Urinary bladder (tissue), 4 donors: ENCODE measurements around the gene KDM7A. TPM values are rescaled to one million over a fixed set of nuclear protein-coding genes. Genes with fewer than 3 reads are reported as not detected.

ENCODE experiments used
- DNase-seq: peaks from one replicate; pipeline ENCODE4 v3.0.0-alpha.2; 2015; ENCODE audit errors: extremely low spot score
- H3K27ac ChIP-seq: one replicate; pipeline ENCODE4 v1.5.1; 2013; ENCODE audit warnings: low read depth, mild to moderate bottlenecking, moderate library complexity
- H3K36me3 ChIP-seq: one replicate; pipeline ENCODE4 v1.6.1; 2013; ENCODE audit warnings: mild to moderate bottlenecking, moderate library complexity; ENCODE audit not compliant: insufficient read depth
- H3K4me1 ChIP-seq: one replicate; pipeline ENCODE4 v1.6.1; 2013; ENCODE audit warnings: mild to moderate bottlenecking, moderate library complexity; ENCODE audit not compliant: insufficient read depth
- H3K4me3 ChIP-seq: one replicate; pipeline ENCODE4 v1.5.1; 2013; ENCODE audit warnings: low read depth, low read length
- WGBS: extraction: QIAGEN DNeasy Blood & Tissue Kit; methylation state at CpG from one replicate; pipeline ENCODE4 v1.1.7; 2013; 5-methylcytosine and 5-hydroxymethylcytosine counted together
- polyA plus RNA-seq: library from polyadenylated mRNA; stranded (reverse); fragments of 200-250 nt; gene quantifications from one replicate; pipeline ENCODE4 v1.2.3, GENCODE V29; 2013
- total RNA-seq: library from RNA; depleted of rRNA; stranded (reverse); fragments of >200 nt; gene quantifications from one replicate; pipeline ENCODE4 v1.2.3, GENCODE V29; 2014
- donor health status: healthy with polysubstance abuse.
- donor health status: healthy.

KDM7A gene
- total and polyA plus RNA-seq, 2 donors, result 5.7 to 13.9 TPM

GRCh38 chr7:140058517-140058916 lies 118.3 kb downstream of the KDM7A start:
- Histone ChIP-seq H3K36me3 (peaks cover 2% of the 10 kb centered on the region), H3K4me3 (no peak overlapping the region), H3K27ac (no peak overlapping the region), H3K4me1 (no peaks in the 10 kb centered on the region)
- WGBS, result 74% methylated on average over 7 of the region's 7 CpGs
- no peak for DNase-seq

GRCh38 chr7:140057143-140057535 lies 119.6 kb downstream of the KDM7A start:
- no peak overlapping the region for H3K4me3 ChIP-seq
- H3K36me3 ChIP-seq, result peaks cover 2% of the 10 kb centered on the region
- no peaks in the 10 kb centered on the region for H3K4me1 ChIP-seq
- WGBS, result 97% methylated on average over 3 of the region's 3 CpGs
- H3K27ac ChIP-seq, result no peak overlapping the region
- DNase-seq, result no peak

- Histone ChIP-seq H3K27ac (no peak overlapping the region), H3K36me3 (peaks cover 2% of the 10 kb centered on the region), H3K4me3 (no peak overlapping the region), H3K4me1 (no peaks in the 10 kb centered on the region)
- no peak for DNase-seq
- 95% methylated on average over 5 of the region's 5 CpGs for WGBS
These were observed 120.2 kb downstream of the KDM7A start for GRCh38 chr7:140056431-140057142.

- 96% methylated on average over 2 of the region's 2 CpGs for WGBS
- peaks cover 2% of the 10 kb centered on the region for H3K36me3 ChIP-seq
- H3K27ac ChIP-seq, result no peak overlapping the region
- H3K4me1 ChIP-seq, result no peaks in the 10 kb centered on the region
- no peak overlapping the region for H3K4me3 ChIP-seq
- no peak for DNase-seq
These were observed 121.0 kb downstream of the KDM7A start for GRCh38 chr7:140055833-140056232.

GRCh38 chr7:140054751-140055150 lies 122.0 kb downstream of the KDM7A start:
- no peaks in the 10 kb centered on the region for H3K4me1 ChIP-seq
- H3K4me3 ChIP-seq, result no peak overlapping the region
- peaks cover 2% of the 10 kb centered on the region for H3K36me3 ChIP-seq
- H3K27ac ChIP-seq, result no peak overlapping the region
- DNase-seq, result no peak
- 78% methylated on average over 4 of the region's 4 CpGs for WGBS

GRCh38 chr7:140053812-140054539 lies 122.8 kb downstream of the KDM7A start:
- no peaks in the 10 kb centered on the region for H3K4me1 ChIP-seq
- no peak for DNase-seq
- WGBS, result 83% methylated on average over 3 of the region's 3 CpGs

GRCh38 chr7:140051820-140052219 lies 125.0 kb downstream of the KDM7A start:
- no peaks in the 10 kb centered on the region for H3K4me1 ChIP-seq
- DNase-seq, result no peak
- no peak overlapping the region for H3K4me3 ChIP-seq
- H3K36me3 ChIP-seq, result no peaks in the 10 kb centered on the region
- no peak overlapping the region for H3K27ac ChIP-seq

More at GRCh38 chr7:140053812-140054539, 122.8 kb downstream of the KDM7A start:
- Histone ChIP-seq H3K27ac (no peak overlapping the region), H3K4me3 (no peak overlapping the region), H3K36me3 (peaks cover 2% of the 10 kb centered on the region)

- H3K4me3 ChIP-seq, result no peak overlapping the region
- DNase-seq, result no peak
- WGBS, result 88% methylated on average over 3 of the region's 3 CpGs
- no peak overlapping the region for H3K27ac ChIP-seq
- H3K36me3 ChIP-seq, result no peaks in the 10 kb centered on the region
- no peaks in the 10 kb centered on the region for H3K4me1 ChIP-seq
These were observed 126.7 kb downstream of the KDM7A start for GRCh38 chr7:140050100-140050499.

- 78% methylated on average over 5 of the region's 5 CpGs for WGBS
- Histone ChIP-seq H3K36me3 (no peaks in the 10 kb centered on the region), H3K4me1 (no peaks in the 10 kb centered on the region), H3K27ac (no peak overlapping the region), H3K4me3 (no peak overlapping the region)
- DNase-seq, result no peak
These were observed 127.3 kb downstream of the KDM7A start for GRCh38 chr7:140049339-140050024.

GRCh38 chr7:140048989-140049338 lies 127.8 kb downstream of the KDM7A start:
- 69% methylated on average over 1 of the region's 1 CpG for WGBS
- Histone ChIP-seq H3K36me3 (no peaks in the 10 kb centered on the region), H3K4me3 (no peak overlapping the region), H3K27ac (no peak overlapping the region), H3K4me1 (no peaks in the 10 kb centered on the region)
- DNase-seq, result no peak

GRCh38 chr7:140048138-140048537 lies 128.6 kb downstream of the KDM7A start:
- Histone ChIP-seq H3K4me1 (no peaks in the 10 kb centered on the region), H3K4me3 (no peak overlapping the region), H3K36me3 (no peaks in the 10 kb centered on the region), H3K27ac (no peak overlapping the region)
- WGBS, result 94% methylated on average over 4 of the region's 4 CpGs
- no peak for DNase-seq

- Histone ChIP-seq H3K27ac (no peak overlapping the region), H3K4me3 (no peak overlapping the region), H3K4me1 (no peaks in the 10 kb centered on the region), H3K36me3 (no peaks in the 10 kb centered on the region)
- DNase-seq, result no peak
- 93% methylated on average over 3 of the region's 3 CpGs for WGBS
These were observed 129.6 kb downstream of the KDM7A start for GRCh38 chr7:140047197-140047596.

- H3K27ac ChIP-seq, result no peak overlapping the region
- DNase-seq, result no peak
- no peaks in the 10 kb centered on the region for H3K36me3 ChIP-seq
These were observed 131.1 kb downstream of the KDM7A start for GRCh38 chr7:140045697-140046096.

GRCh38 chr7:140044251-140044650 lies 132.5 kb downstream of the KDM7A start:
- 92% methylated on average over 6 of the region's 6 CpGs for WGBS

More at GRCh38 chr7:140045697-140046096, 131.1 kb downstream of the KDM7A start:
- no peaks in the 10 kb centered on the region for H3K4me1 ChIP-seq
- 71% methylated on average over 6 of the region's 6 CpGs for WGBS
- no peak overlapping the region for H3K4me3 ChIP-seq

More at GRCh38 chr7:140044251-140044650, 132.5 kb downstream of the KDM7A start:
- no peak overlapping the region for H3K27ac ChIP-seq
- no peaks in the 10 kb centered on the region for H3K36me3 ChIP-seq
- no peak overlapping the region for H3K4me3 ChIP-seq
- no peak for DNase-seq
- H3K4me1 ChIP-seq, result no peaks in the 10 kb centered on the region
